Right lobe of liver (tissue), 4 donors: Measurements from ENCODE around the gene RASSF8.

Experiments used
- CTCF ChIP-seq, 4 donors: fragments of 200-600 bp in 3 of 4; fragments of 450-650 bp in 1 of 4; IDR thresholded peaks; one replicate each; pipeline versions ENCODE4 v1.5.1 to v1.8.0; 2016 to 2022; ENCODE audit warnings: antibody characterized with exemption in 4 of 4, mild to moderate bottlenecking in 2 of 4
- POLR2A ChIP-seq: fragments of 450-650 bp; IDR thresholded peaks from one replicate; pipeline ENCODE4 v1.6.1; 2017; ENCODE audit warnings: antibody characterized with exemption, mild to moderate bottlenecking
- donor health status: DM: no; HTN: no; CAD: no.
- donor health status: DM: no; HTN: no; CAD: no.
- donor health status: DM: no; HTN: yes; CAD: no.

GRCh38 chr12:26044007-26044394 is 85.5 kb downstream of the RASSF8 start:
- TF ChIP-seq CTCF (IDR thresholded peaks at IDR 0.05), result no peak
- TF ChIP-seq POLR2A, result no peak
